GM21447 (cell line): ENCODE results near the gene COX6A2.
"Not testable (repeated sequence)": the region's sequence is repeated elsewhere in the genome, so short reads cannot be mapped to it uniquely, and the experiment has no call there.

Source experiments
- ATAC-seq: cut with Tn5 transposase; IDR thresholded peaks from one replicate; pipeline ENCODE4 v1.9.1; 2021; ENCODE audit not compliant: unreplicated experiment

The COX6A2 gene

DNA sequence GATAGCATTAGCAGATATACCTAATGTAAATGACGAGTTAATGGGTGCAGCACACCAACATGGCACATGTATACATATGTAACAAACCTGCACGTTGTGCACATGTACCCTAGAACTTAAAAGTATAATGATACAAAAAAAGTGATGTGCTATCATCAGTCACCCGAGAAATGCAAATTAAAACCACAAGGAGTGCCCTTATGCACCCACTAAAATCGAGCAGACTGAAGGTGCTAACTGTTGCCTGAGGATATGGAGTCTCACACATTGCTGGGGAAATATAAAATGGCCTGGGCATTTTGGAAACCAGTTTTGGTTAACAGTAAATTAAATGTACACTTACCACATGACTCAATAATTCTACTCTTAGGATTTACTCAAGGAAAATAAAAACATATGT is 10.9 kb upstream of the COX6A2 start:
- not testable (repeated sequence) for ATAC-seq

- no peak for ATAC-seq
Measured at GRCh38 chr16:31438414-31438813, 10.3 kb upstream of the COX6A2 start.

GRCh38 chr16:31436221-31437045 is 8.3 kb upstream of the COX6A2 start:
- ATAC-seq: no peak

- no peak for ATAC-seq
Measured at GRCh38 chr16:31435341-31436220, 7.4 kb upstream of the COX6A2 start.

DNA sequence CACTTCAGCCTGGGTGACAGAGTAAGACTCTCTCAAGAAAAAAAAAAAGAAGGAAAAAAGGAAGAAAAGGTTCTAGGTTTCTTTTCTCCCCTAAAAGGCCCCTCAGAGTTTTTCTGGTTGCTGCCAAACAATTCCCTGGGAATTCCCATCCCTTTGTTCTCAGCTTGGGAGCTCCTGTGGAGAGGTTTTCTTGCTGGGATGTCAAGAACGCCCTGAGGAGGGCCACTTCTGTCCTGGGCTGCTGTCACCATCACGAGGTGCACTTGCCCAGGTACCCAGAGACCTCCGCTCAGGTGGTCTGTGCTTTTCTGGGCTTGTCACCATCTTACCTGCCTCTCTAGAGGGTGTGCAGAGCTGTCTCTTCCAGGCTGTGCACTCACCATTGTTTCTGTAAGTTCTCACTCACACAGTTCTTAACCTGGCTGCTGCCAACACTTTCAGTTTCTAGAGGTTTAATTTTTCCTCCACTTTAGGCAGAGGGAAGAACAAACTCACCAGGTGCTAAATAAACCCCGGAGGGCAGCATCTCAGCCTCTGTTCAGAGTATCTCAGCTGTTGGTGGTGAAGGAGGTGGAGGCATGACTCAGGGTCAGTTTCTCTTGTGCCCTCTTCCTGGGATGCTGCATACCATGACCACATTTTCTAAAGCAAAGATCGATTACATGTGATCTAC is 2.4 kb upstream of the COX6A2 start:
- no peak for ATAC-seq

DNA sequence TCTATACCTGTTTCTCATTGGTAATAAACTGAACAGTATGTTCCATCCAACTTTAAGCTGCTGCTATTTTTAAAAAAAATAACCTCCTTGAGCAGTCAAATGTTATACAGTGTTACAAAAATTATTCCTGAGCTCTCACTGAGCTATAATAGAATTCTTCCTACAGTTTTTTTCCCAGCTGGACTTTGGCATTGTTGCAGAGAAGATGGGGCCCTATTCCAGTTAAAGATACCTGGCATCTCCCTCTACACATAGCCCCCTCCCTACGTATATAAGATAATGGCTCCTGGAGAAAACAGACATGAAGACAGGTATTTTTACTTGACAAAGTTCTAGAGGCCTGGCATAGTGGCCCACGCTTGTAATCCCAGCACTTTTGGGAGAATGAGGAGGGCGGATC is 1.6 kb upstream of the COX6A2 start:
- no peak for ATAC-seq

DNA sequence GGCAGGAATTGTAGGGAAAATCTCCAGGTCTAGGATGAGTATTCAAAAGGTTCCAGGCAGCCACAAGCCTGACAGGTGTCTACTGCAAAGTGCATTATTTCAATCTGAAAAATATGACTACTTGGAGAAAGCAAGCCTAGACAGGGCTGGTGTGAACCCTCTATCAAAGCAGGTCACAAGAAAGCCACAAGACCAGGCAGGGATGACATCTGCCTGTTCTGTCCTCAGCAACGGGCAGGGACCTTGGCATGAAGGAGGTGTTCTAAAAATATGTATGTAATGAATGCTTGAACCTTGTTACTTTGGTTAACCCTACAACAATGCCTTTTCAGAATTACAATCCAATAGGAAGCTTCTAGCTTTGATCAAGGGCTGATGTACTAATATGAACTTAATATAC is 1.2 kb upstream of the COX6A2 start:
- no peak for ATAC-seq

DNA sequence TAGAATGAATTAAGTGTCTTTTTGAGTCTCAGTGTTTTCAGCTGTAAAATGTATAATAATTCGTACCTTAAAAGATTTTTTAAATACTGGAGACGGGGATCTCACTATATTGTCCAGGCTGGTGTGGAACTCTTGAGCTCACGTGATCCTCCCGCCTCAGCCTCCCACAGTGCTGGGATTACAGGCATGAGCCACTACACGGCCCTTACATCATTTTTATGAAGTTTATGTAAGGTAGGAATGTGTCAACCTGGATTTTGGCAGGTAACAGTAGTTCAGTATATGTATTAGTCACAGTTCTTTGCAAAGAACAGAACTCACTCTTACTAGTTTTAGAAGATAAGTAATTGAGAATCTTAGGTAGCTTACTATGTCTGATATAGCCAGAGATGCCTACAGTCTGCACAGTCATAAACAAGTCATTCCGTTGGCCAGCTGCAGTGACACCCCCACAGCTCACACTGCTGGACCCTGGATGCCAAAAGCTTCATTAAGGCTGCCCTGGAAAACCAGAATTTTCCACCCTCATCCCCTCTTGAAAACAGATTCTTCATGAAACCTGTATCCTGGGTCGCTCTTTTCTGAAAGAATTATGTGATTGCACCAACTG is 583 bp upstream of the COX6A2 start:
- ATAC-seq: no peak

- no peak for ATAC-seq
Measured at GRCh38 chr16:31427441-31428278, 500 bp downstream of the COX6A2 start.

DNA sequence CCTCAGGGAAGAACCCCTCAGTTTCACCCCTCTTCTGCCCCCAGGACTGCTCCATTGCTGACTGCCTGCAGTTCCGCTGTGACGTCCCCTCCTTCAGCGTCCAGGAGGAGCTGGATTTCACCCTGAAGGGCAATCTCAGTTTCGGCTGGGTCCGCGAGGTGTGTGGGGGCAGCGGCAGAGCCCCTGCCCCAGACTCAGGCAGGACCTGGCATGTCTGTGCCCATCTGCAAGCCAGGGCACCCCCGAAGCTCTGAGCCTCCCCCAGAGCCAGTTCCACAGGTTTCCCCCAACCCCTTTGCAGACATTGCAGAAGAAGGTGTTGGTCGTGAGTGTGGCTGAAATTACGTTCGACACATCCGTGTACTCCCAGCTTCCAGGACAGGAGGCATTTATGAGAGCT is 4.4 kb downstream of the COX6A2 start:
- no peak for ATAC-seq

DNA sequence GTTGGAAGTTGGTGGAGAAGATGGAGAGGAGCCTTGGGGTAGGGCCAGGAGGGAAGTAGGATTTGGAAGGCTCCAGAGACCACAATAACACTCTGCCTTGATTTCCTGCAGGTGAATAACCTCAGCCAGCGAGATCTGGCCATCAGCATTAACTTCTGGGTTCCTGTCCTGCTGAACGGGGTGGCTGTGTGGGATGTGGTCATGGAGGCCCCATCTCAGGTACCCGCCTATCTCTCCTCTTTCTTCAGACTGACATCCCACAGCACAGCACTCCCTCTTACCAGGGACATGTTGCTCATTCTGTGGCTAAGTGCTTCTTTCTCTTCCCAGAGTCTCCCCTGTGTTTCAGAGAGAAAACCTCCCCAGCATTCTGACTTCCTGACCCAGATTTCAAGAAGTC is 4.9 kb downstream of the COX6A2 start:
- no peak for ATAC-seq

DNA sequence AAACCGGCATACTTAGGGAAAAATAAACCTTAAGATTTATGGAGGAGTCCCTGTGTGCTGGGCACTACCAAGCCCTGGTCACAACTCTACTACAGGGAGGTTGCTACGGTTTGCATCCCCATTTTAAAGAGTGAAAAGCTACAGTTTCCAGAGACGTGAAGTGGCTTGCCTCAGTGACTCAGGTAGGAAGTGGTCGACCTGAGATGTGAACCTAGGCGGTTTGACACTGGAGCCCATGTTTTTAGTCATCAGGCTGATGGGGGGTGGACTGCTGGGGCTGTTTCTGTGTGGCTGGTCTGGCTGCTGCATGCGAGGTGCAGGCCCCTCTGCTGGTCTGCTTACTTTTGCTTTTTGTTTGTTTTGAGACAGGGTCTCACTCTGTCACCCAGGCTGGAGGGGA is 6.6 kb downstream of the COX6A2 start:
- no peak for ATAC-seq

DNA sequence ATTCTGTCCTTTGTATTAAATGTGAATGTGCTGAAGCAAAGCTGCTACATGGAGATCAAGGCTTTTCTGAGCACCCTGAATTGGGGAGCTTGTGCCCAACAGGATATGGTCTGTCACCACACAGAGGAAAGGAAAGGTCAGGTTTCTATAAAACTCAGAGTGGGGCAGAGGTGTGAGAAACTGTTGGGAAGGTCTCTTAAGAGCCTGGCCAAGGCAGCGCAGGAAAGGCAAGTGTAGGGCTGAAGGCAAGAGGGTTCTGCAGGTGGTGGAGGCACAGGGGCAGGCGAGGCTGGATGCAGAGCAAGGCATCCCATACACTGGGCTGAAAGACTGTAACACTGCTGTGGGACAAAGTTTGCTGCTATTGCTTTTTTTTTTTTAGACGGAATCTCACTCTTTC is 8.1 kb downstream of the COX6A2 start:
- ATAC-seq: no peak

DNA sequence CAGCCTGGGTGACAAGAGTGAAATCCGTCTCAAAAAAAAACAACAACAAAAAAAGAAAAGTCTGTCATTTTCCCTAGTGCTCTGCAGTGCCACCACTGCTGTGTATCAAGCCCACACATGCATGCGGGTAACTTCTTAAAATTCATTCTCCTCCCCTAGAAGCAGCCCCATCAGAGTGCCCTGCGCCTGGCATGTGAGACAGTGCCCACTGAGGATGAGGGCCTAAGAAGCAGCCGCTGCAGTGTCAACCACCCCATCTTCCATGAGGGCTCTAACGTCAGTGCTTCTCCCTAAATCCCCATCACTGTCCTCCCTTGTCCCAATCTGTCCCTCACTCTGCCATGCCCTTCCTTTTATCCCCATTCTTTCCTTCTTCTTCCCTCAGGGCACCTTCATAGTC is 10.2 kb downstream of the COX6A2 start:
- ATAC-seq: no peak

DNA sequence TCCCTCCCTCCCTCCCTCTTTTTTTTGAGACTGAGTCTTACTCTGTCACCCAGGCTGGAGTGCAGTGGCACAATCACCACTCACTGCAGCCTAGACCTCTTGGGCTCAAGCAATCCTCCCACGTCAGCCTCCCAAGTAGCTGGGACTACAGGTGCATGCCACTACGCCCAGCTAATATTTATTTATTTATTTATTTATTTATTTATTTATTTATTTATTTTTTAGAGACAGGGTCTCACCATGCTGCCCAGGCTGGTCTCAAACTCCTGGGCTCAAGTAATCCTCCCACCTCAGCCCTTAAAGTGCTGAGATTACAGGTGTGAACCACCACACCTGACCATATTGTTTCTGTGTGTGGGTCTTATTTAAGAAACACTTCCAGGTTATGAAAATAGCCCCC is 11.1 kb downstream of the COX6A2 start:
- not testable (repeated sequence) for ATAC-seq

- no peak for ATAC-seq
Measured at GRCh38 chr16:31416371-31416770, 11.8 kb downstream of the COX6A2 start.

- ATAC-seq: no peak
Measured at GRCh38 chr16:31414706-31415105, 13.5 kb downstream of the COX6A2 start.

DNA sequence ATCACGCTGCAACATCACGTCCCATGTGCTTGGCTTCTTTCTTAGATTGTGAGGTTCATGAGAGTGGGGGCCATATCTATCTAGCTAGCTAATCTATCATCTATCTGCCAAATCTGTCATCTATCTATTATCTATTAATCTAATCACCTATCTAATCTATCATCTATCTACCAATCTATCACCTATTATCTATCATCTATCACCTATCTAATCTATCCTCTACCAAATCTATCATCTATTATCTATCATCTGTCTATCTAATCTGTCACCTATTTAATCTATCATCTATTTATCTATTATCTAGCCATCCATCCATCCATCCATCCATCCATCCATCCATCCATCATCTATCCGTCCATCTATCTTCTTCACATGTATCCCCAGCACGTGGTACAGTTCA is 14.2 kb downstream of the COX6A2 start:
- no peak for ATAC-seq

- ATAC-seq: no peak
Measured at GRCh38 chr16:31413381-31413780, 14.8 kb downstream of the COX6A2 start.

DNA sequence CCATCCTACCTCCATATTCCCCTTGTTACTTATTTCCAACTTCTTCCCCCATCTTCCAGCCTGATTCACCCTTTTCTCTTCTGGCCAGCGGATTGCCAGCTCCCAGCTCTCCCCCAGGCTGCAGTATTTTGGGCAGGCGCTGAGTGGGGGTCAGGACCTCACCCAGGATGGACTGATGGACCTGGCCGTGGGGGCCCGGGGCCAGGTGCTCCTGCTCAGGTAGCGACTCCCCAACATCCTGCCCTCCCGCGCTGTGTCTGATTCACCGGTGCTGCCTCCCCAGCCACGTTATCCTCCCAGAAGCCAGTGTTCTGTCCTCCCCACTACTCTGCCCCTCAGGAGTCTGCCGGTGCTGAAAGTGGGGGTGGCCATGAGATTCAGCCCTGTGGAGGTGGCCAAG is 15.4 kb downstream of the COX6A2 start:
- no peak for ATAC-seq
